ENCODE results near the gene L3MBTL2. TPM values are rescaled to one million over a fixed set of nuclear protein-coding genes. Genes with fewer than 3 reads are reported as not detected.

L3MBTL2 gene
- total and polyA plus RNA-seq, 2 donors (not counting 1 experiment from before 2014, with no cell fraction given): 22.5 to 37.3 TPM

- ChIA-PET CTCF (no interaction called here), POLR2A (no interaction called here)
- ATAC-seq (ENCODE audit: low read depth) (no peak), DNase-seq (no peak)
- Mint-ChIP-seq H3K4me3 (no peak overlapping the region), H3K27me3 (no peaks in the 10 kb centered on the region), H3K4me1 (no peaks in the 10 kb centered on the region), H3K9me3 (ENCODE audit: insufficient read depth) (no peaks in the 10 kb centered on the region), H3K27ac (no peak overlapping the region)
- no peak overlapping the region for H2AFZ ChIP-seq (ENCODE audit: insufficient read depth, low read depth, low read length, poor library complexity, severe bottlenecking)
- intact Hi-C loops (cut with micrococcal nuclease): no loop called here
- H3K9ac ChIP-seq (ENCODE audit: low read length): no peak overlapping the region
- H3K4me3 ChIP-seq (ENCODE audit: control extremely low read depth in 1 of 5, extremely low read depth in 1 of 5, insufficient read depth in 1 of 5, low read depth in 2 of 5, low read length in 4 of 5): no peak overlapping the region
- H3K27ac ChIP-seq (ENCODE audit: low read length in 2 of 2): no peak overlapping the region
- no peaks in the 10 kb centered on the region for H4K20me1 ChIP-seq (ENCODE audit: control insufficient read depth, insufficient read depth, low read length, poor library complexity, severe bottlenecking)
- no peaks in the 10 kb centered on the region for H3K9me3 ChIP-seq (ENCODE audit: control extremely low read depth in 1 of 3, control insufficient read depth in 2 of 3, insufficient read depth in 1 of 3, low read length in 2 of 3)
- no peak for TF ChIP-seq CTCF (IDR thresholded peaks at IDR 0.05)
- TF ChIP-seq EZH2 (IDR thresholded peaks at IDR 0.05; ENCODE audit: borderline replicate concordance, insufficient read depth, low read depth, low read length, poor library complexity, severe bottlenecking): no peak
- WGBS (ENCODE audit: insufficient coverage): 99% methylated on average over 9 of the region's 12 CpGs
- no peak overlapping the region for H3K4me2 ChIP-seq (replicated peaks; ENCODE audit: low read depth, low read length, poor library complexity, severe bottlenecking)
- H3K4me1 ChIP-seq (ENCODE audit: control insufficient read depth in 2 of 2, insufficient read depth in 2 of 2, low read length in 2 of 2): no peaks in the 10 kb centered on the region
- H3K79me2 ChIP-seq (ENCODE audit: control insufficient read depth, insufficient read depth, low read length): no peaks in the 10 kb centered on the region
- no peaks in the 10 kb centered on the region for H3K27me3 ChIP-seq (replicated peaks in 1 of 4; ENCODE audit: control extremely low read depth in 1 of 4, control insufficient read depth in 3 of 4, insufficient read depth in 4 of 4, low read length in 3 of 4)
- peaks cover 0 to 76% of the 10 kb centered on the region in 2 experiments for H3K36me3 ChIP-seq (replicated peaks in 1 of 2; ENCODE audit: control extremely low read depth in 1 of 2, control insufficient read depth in 1 of 2, extremely low read depth in 1 of 2, insufficient read depth in 2 of 2, low read length in 1 of 2)
Measured at GRCh38 chr22:41250127-41250526, 45.0 kb downstream of the L3MBTL2 start.

GRCh38 chr22:41252365-41252764 is 47.3 kb downstream of the L3MBTL2 start:
- Histone ChIP-seq H3K4me3 (ENCODE audit: control extremely low read depth in 1 of 5, extremely low read depth in 1 of 5, insufficient read depth in 1 of 5, low read depth in 2 of 5, low read length in 4 of 5) (no peak overlapping the region), H3K4me1 (ENCODE audit: control insufficient read depth in 2 of 2, insufficient read depth in 2 of 2, low read length in 2 of 2) (no peaks in the 10 kb centered on the region), H3K36me3 (replicated peaks in 1 of 2; ENCODE audit: control extremely low read depth in 1 of 2, control insufficient read depth in 1 of 2, extremely low read depth in 1 of 2, insufficient read depth in 2 of 2, low read length in 1 of 2) (peaks cover 0 to 86% of the 10 kb centered on the region in 2 experiments), H4K20me1 (ENCODE audit: control insufficient read depth, insufficient read depth, low read length, poor library complexity, severe bottlenecking) (no peaks in the 10 kb centered on the region), H3K27ac (ENCODE audit: low read length in 2 of 2) (no peak overlapping the region), H2AFZ (ENCODE audit: insufficient read depth, low read depth, low read length, poor library complexity, severe bottlenecking) (no peak overlapping the region), H3K9ac (ENCODE audit: low read length) (no peak overlapping the region), H3K4me2 (replicated peaks; ENCODE audit: low read depth, low read length, poor library complexity, severe bottlenecking) (no peak overlapping the region), H3K9me3 (ENCODE audit: control extremely low read depth in 1 of 3, control insufficient read depth in 2 of 3, insufficient read depth in 1 of 3, low read length in 2 of 3) (no peaks in the 10 kb centered on the region), H3K27me3 (replicated peaks in 1 of 4; ENCODE audit: control extremely low read depth in 1 of 4, control insufficient read depth in 3 of 4, insufficient read depth in 4 of 4, low read length in 3 of 4) (no peaks in the 10 kb centered on the region), H3K79me2 (ENCODE audit: control insufficient read depth, insufficient read depth, low read length) (no peaks in the 10 kb centered on the region)
- Mint-ChIP-seq H3K4me1 (no peaks in the 10 kb centered on the region), H3K9me3 (ENCODE audit: insufficient read depth) (no peaks in the 10 kb centered on the region), H3K27ac (no peak overlapping the region), H3K27me3 (no peaks in the 10 kb centered on the region), H3K4me3 (no peak overlapping the region)
- TF ChIP-seq CTCF (IDR thresholded peaks at IDR 0.05) (no peak), EZH2 (IDR thresholded peaks at IDR 0.05; ENCODE audit: borderline replicate concordance, insufficient read depth, low read depth, low read length, poor library complexity, severe bottlenecking) (no peak)
- ATAC-seq (ENCODE audit: low read depth) (no peak), DNase-seq (no peak)
- ChIA-PET POLR2A (no interaction called here), CTCF (no interaction called here)
- intact Hi-C loops (cut with micrococcal nuclease): no loop called here
- WGBS (ENCODE audit: insufficient coverage): 97% methylated on average over 8 of the region's 8 CpGs
